ENCODE data around the gene IL34. TPM values are rescaled to one million over a fixed set of nuclear protein-coding genes. Genes with fewer than 3 reads are reported as not detected.

Gene IL34
- total and polyA plus RNA-seq, 2 of the 8 experiments (the other 6 are each of a cell fraction or from before 2014, with no cell fraction given) = 4.6 to 5.6 TPM

GRCh38 chr16:70699696-70700095 is 53.3 kb downstream of the IL34 start (continued):
- TF ChIP-seq CHD7 (IDR thresholded peaks at IDR 0.05; ENCODE audit: insufficient replicate concordance, low read length) (no peak), CTBP2 (IDR thresholded peaks at IDR 0.05; ENCODE audit: borderline replicate concordance, insufficient read depth, insufficient read length, low read length) (no peak)

Measured in H1 (cell line).